Suppressor macrophage (primary cell): ENCODE results near the gene C5.
"Not testable (repeated sequence)": the region's sequence is repeated elsewhere in the genome, so short reads cannot be mapped to it uniquely, and the experiment has no call there.

Experiments used
- DNase-seq, 4 experiments: peaks; one replicate each; pipeline ENCODE4 v3.0.0-alpha.2; 2020 to 2022

Gene C5

GRCh38 chr9:120977321-120977720, 72.8 kb downstream of the C5 start:
- DNase-seq: no peak

- DNase-seq: no peak
These were observed 75.2 kb downstream of the C5 start for GRCh38 chr9:120974921-120975320.

- no peak for DNase-seq
These were observed 75.9 kb downstream of the C5 start for GRCh38 chr9:120974181-120974580.

- DNase-seq: no peak
These were observed 78.1 kb downstream of the C5 start for GRCh38 chr9:120971938-120972337.

GRCh38 chr9:120971471-120971870, 78.6 kb downstream of the C5 start:
- DNase-seq: not testable (repeated sequence)

- DNase-seq: no peak
These were observed 79.8 kb downstream of the C5 start for GRCh38 chr9:120970244-120970643.

- DNase-seq: no peak
These were observed 84.1 kb downstream of the C5 start for GRCh38 chr9:120966013-120966369.

- no peak for DNase-seq
These were observed 84.6 kb downstream of the C5 start for GRCh38 chr9:120965344-120966012.

GRCh38 chr9:120961936-120962335, 88.1 kb downstream of the C5 start:
- no peak for DNase-seq

- DNase-seq: no peak
These were observed 90.1 kb downstream of the C5 start for GRCh38 chr9:120960001-120960400.

- DNase-seq: no peak
These were observed 93.2 kb downstream of the C5 start for GRCh38 chr9:120956862-120957261.

GRCh38 chr9:120951960-120952618, 98.0 kb downstream of the C5 start:
- DNase-seq: no peak

- no peak for DNase-seq
These were observed 99.4 kb downstream of the C5 start for GRCh38 chr9:120950421-120951388.

GRCh38 chr9:120949290-120949689, 100.8 kb downstream of the C5 start:
- no peak for DNase-seq

GRCh38 chr9:120948824-120949223, 101.3 kb downstream of the C5 start:
- no peak for DNase-seq

- no peak for DNase-seq
These were observed 102.9 kb downstream of the C5 start for GRCh38 chr9:120947222-120947621.

GRCh38 chr9:120946259-120946658, 103.8 kb downstream of the C5 start:
- no peak for DNase-seq

- no peak for DNase-seq
These were observed 105.1 kb downstream of the C5 start for GRCh38 chr9:120944948-120945347.

GRCh38 chr9:120944434-120944843, 105.6 kb downstream of the C5 start:
- DNase-seq: peak; percentile 35 to 77 (median 60)

GRCh38 chr9:120942186-120943001, 107.7 kb downstream of the C5 start:
- DNase-seq: no peak

- no peak for DNase-seq
These were observed 108.9 kb downstream of the C5 start for GRCh38 chr9:120941046-120941770.

- no peak for DNase-seq
These were observed 109.5 kb downstream of the C5 start for GRCh38 chr9:120940573-120940972.
